Loucy (cell line): Measurements from ENCODE around the gene DYNC1I2.

Experiments used
- CTCF ChIP-seq: fragments of 200-600 bp; sonication (generic); conservative IDR thresholded peaks from 2 replicates; pipeline ENCODE4 v1.5.1; 2014; ENCODE audit warnings: mild to moderate bottlenecking, antibody characterized with exemption, low read length
- EZH2phosphoT487 ChIP-seq: fragments of 200-600 bp; IDR thresholded peaks from 2 replicates; pipeline ENCODE4 v1.6.1; 2018; ENCODE audit warnings: antibody characterized with exemption, mild to moderate bottlenecking, moderate library complexity, borderline replicate concordance

GRCh38 chr2:171742760-171743159 lies 55.5 kb downstream of the DYNC1I2 start:
- TF ChIP-seq CTCF (no peak), EZH2phosphoT487 (no peak)
